ENCODE results near the gene SETD2. TPM values are rescaled to one million over a fixed set of nuclear protein-coding genes. Genes with fewer than 3 reads are reported as not detected.

The SETD2 gene
- total RNA-seq, 1 donor, result 121 TPM

- Histone ChIP-seq H3K4me3 (ENCODE audit: low read length) (peak overlapping the region; percentile 41), H3K27me3 (ENCODE audit: insufficient read depth, low read length) (no peaks in the 10 kb centered on the region), H3K9me3 (ENCODE audit: low read depth, low read length) (no peaks in the 10 kb centered on the region), H3K4me1 (ENCODE audit: insufficient read depth, low read length) (peaks cover 79% of the 10 kb centered on the region)
Observed at GRCh38 chr3:46989146-46989810, 174.6 kb downstream of the SETD2 start.

- peak overlapping the region; percentile 41 for H3K4me3 ChIP-seq (ENCODE audit: low read length)
- no peaks in the 10 kb centered on the region for H3K9me3 ChIP-seq (ENCODE audit: low read depth, low read length)
- H3K4me1 ChIP-seq (ENCODE audit: insufficient read depth, low read length), result peaks cover 85% of the 10 kb centered on the region
- H3K27me3 ChIP-seq (ENCODE audit: insufficient read depth, low read length), result no peaks in the 10 kb centered on the region
Observed at GRCh38 chr3:46988616-46989015, 175.3 kb downstream of the SETD2 start.

- Histone ChIP-seq H3K4me3 (ENCODE audit: low read length) (peak overlapping the region; percentile 41), H3K9me3 (ENCODE audit: low read depth, low read length) (no peaks in the 10 kb centered on the region), H3K27me3 (ENCODE audit: insufficient read depth, low read length) (no peaks in the 10 kb centered on the region)
Observed at GRCh38 chr3:46987743-46988401, 176.0 kb downstream of the SETD2 start.

GRCh38 chr3:46987319-46987742 lies 176.6 kb downstream of the SETD2 start:
- Histone ChIP-seq H3K4me3 (ENCODE audit: low read length) (peak overlapping the region; percentile 41), H3K4me1 (ENCODE audit: insufficient read depth, low read length) (peaks cover 98% of the 10 kb centered on the region), H3K9me3 (ENCODE audit: low read depth, low read length) (no peaks in the 10 kb centered on the region), H3K27me3 (ENCODE audit: insufficient read depth, low read length) (no peaks in the 10 kb centered on the region)

More at GRCh38 chr3:46987743-46988401, 176.0 kb downstream of the SETD2 start:
- H3K4me1 ChIP-seq (ENCODE audit: insufficient read depth, low read length), result peaks cover 93% of the 10 kb centered on the region

- no peak overlapping the region for H3K4me3 ChIP-seq (ENCODE audit: low read length)
- H3K27me3 ChIP-seq (ENCODE audit: insufficient read depth, low read length), result no peaks in the 10 kb centered on the region
- no peaks in the 10 kb centered on the region for H3K9me3 ChIP-seq (ENCODE audit: low read depth, low read length)
- H3K4me1 ChIP-seq (ENCODE audit: insufficient read depth, low read length), result peaks cover 99% of the 10 kb centered on the region
Observed at GRCh38 chr3:46986782-46987310, 177.1 kb downstream of the SETD2 start.

GRCh38 chr3:46986055-46986730 lies 177.7 kb downstream of the SETD2 start:
- H3K9me3 ChIP-seq (ENCODE audit: low read depth, low read length), result no peaks in the 10 kb centered on the region
- H3K4me3 ChIP-seq (ENCODE audit: low read length), result no peak overlapping the region
- no peaks in the 10 kb centered on the region for H3K27me3 ChIP-seq (ENCODE audit: insufficient read depth, low read length)
- peaks cover 100% of the 10 kb centered on the region for H3K4me1 ChIP-seq (ENCODE audit: insufficient read depth, low read length)

GRCh38 chr3:46985588-46985987 lies 178.3 kb downstream of the SETD2 start:
- Histone ChIP-seq H3K4me3 (ENCODE audit: low read length) (no peak overlapping the region), H3K4me1 (ENCODE audit: insufficient read depth, low read length) (peaks cover 100% of the 10 kb centered on the region), H3K27me3 (ENCODE audit: insufficient read depth, low read length) (no peaks in the 10 kb centered on the region), H3K9me3 (ENCODE audit: low read depth, low read length) (no peaks in the 10 kb centered on the region)

GRCh38 chr3:46984591-46985459 lies 179.1 kb downstream of the SETD2 start:
- no peak overlapping the region for H3K4me3 ChIP-seq (ENCODE audit: low read length)
- H3K9me3 ChIP-seq (ENCODE audit: low read depth, low read length), result no peaks in the 10 kb centered on the region
- no peaks in the 10 kb centered on the region for H3K27me3 ChIP-seq (ENCODE audit: insufficient read depth, low read length)
- H3K4me1 ChIP-seq (ENCODE audit: insufficient read depth, low read length), result peaks cover 99% of the 10 kb centered on the region

- peaks cover 93% of the 10 kb centered on the region for H3K4me1 ChIP-seq (ENCODE audit: insufficient read depth, low read length)
- no peaks in the 10 kb centered on the region for H3K9me3 ChIP-seq (ENCODE audit: low read depth, low read length)
- H3K27me3 ChIP-seq (ENCODE audit: insufficient read depth, low read length), result no peaks in the 10 kb centered on the region
- no peak overlapping the region for H3K4me3 ChIP-seq (ENCODE audit: low read length)
Observed at GRCh38 chr3:46982546-46982945, 181.4 kb downstream of the SETD2 start.

- H3K4me3 ChIP-seq (ENCODE audit: low read length), result peak overlapping the region; percentile 1
- no peaks in the 10 kb centered on the region for H3K27me3 ChIP-seq (ENCODE audit: insufficient read depth, low read length)
- no peaks in the 10 kb centered on the region for H3K9me3 ChIP-seq (ENCODE audit: low read depth, low read length)
- H3K4me1 ChIP-seq (ENCODE audit: insufficient read depth, low read length), result peaks cover 93% of the 10 kb centered on the region
Observed at GRCh38 chr3:46981932-46982471, 181.9 kb downstream of the SETD2 start.

GRCh38 chr3:46979958-46980497 lies 183.9 kb downstream of the SETD2 start:
- H3K4me3 ChIP-seq (ENCODE audit: low read length), result peak overlapping the region; percentile 59
- no peaks in the 10 kb centered on the region for H3K27me3 ChIP-seq (ENCODE audit: insufficient read depth, low read length)
- H3K4me1 ChIP-seq (ENCODE audit: insufficient read depth, low read length), result peaks cover 86% of the 10 kb centered on the region
- no peaks in the 10 kb centered on the region for H3K9me3 ChIP-seq (ENCODE audit: low read depth, low read length)

- peak within 1 kb of the TSS; percentile 59 for H3K4me3 ChIP-seq (ENCODE audit: low read length)
Observed at GRCh38 chr3:46978985-46979944, 184.6 kb downstream of the SETD2 start, which contains the start of gene NBEAL2. TSS of gene NBEAL2 (plus strand) at chr3:46979666. CDS start at chr3:46979862, 196 bp downstream.

GRCh38 chr3:46978381-46978780 lies 185.5 kb downstream of the SETD2 start:
- peaks cover 86% of the 10 kb centered on the region for H3K4me1 ChIP-seq (ENCODE audit: insufficient read depth, low read length)
- no peaks in the 10 kb centered on the region for H3K27me3 ChIP-seq (ENCODE audit: insufficient read depth, low read length)
- H3K9me3 ChIP-seq (ENCODE audit: low read depth, low read length), result no peaks in the 10 kb centered on the region
- H3K4me3 ChIP-seq (ENCODE audit: low read length), result no peak overlapping the region

More at GRCh38 chr3:46978985-46979944, 184.6 kb downstream of the SETD2 start, which contains the start of gene NBEAL2:
- no peaks in the 10 kb centered on the region for H3K27me3 ChIP-seq (ENCODE audit: insufficient read depth, low read length)
- no peaks in the 10 kb centered on the region for H3K9me3 ChIP-seq (ENCODE audit: low read depth, low read length)
- H3K4me1 ChIP-seq (ENCODE audit: insufficient read depth, low read length), result peaks cover 86% of the 10 kb centered on the region
